Adrenal gland (tissue), 12 donors: Measurements from ENCODE around the gene SLC50A1. TPM values are rescaled to one million over a fixed set of nuclear protein-coding genes. Genes with fewer than 3 reads are reported as not detected.

Source experiments
- DNase-seq, 7 donors: peaks; one replicate each; pipeline ENCODE4 v3.0.0-alpha.2; 2019 to 2020
- H3K27ac ChIP-seq, 5 donors: fragments of 200-600 bp; sonication (generic) in 4 of 5; 1 replicate in 3 of 5; 2 replicates in 2 of 5; pipeline versions ENCODE4 v1.5.1 to v1.8.0; 2016 to 2020; ENCODE audit warnings: mild to moderate bottlenecking in 1 of 5
- H3K27me3 ChIP-seq: fragments of 200-600 bp; 2 replicates; pipeline ENCODE4 v1.8.0; 2021
- H3K36me3 ChIP-seq, 2 donors: fragments of 200-600 bp; replicated peaks in 1 of 2; 1 replicate in 1 of 2; 2 replicates in 1 of 2; pipeline versions ENCODE4 v1.5.1 to v1.8.0; 2018 to 2022
- H3K4me1 ChIP-seq, 2 donors: fragments of 200-600 bp; replicated peaks in 1 of 2; 1 replicate in 1 of 2; 2 replicates in 1 of 2; pipeline versions ENCODE4 v1.5.1 to v1.8.0; 2018 to 2021
- H3K4me3 ChIP-seq, 4 donors: fragments of 200-600 bp; sonication (generic) in 3 of 4; one replicate each; pipeline ENCODE4 v1.5.1; 2016 to 2018
- H3K9me3 ChIP-seq, 3 donors: fragments of 200-600 bp; sonication (generic) in 1 of 3; replicated peaks in 1 of 3; 1 replicate in 2 of 3; 2 replicates in 1 of 3; pipeline versions ENCODE4 v1.5.1 to v1.8.0; 2016 to 2021
- POLR2A ChIP-seq, 2 donors: fragments of 450-650 bp; IDR thresholded peaks; one replicate each; pipeline ENCODE4 v1.6.1; 2017; ENCODE audit warnings: antibody characterized with exemption in 2 of 2, mild to moderate bottlenecking in 2 of 2, moderate library complexity in 1 of 2
- WGBS, 4 donors: extraction: QIAGEN DNeasy Blood & Tissue Kit in 2 of 4; methylation state at CpG; one replicate each; pipeline versions ENCODE4 v1.1.5 to v1.1.7; 2013 to 2017; 5-methylcytosine and 5-hydroxymethylcytosine counted together
- intact Hi-C, 2 donors: fragments of 100-400 bp; cut with DNase I; formaldehyde crosslinking; loops; one replicate each; pipeline versions ENCODE4 v1.14.1 to v1.15.0; 2022 to 2023
- polyA plus RNA-seq, 3 donors: library from polyadenylated mRNA; stranded (reverse); fragments of 200-250 nt in 2 of 3; fragments of 350-450 nt in 1 of 3; fragmentation: Illumina TruSeq in 1 of 3; extraction: RNeasy Lipid Tissue Mini Kit (QIAGEN cat#74804) in 1 of 3; gene quantifications; one replicate each; pipeline ENCODE4 v1.2.3, GENCODE V29; 2013 to 2014
- total RNA-seq, 9 donors: library from RNA; depleted of rRNA in 4 of 9; stranded (reverse); fragments of >200 nt in 4 of 9; fragments of 120-200 nt in 1 of 9; fragmentation: NEBNext Ultra II Directional in 1 of 9; extraction: Animal tissue kit (Norgen Biotek cat#: 25700) in 1 of 9; gene quantifications; one replicate each; pipeline versions ENCODE4 v1.1.0 to v1.2.4, GENCODE V29; 2013 to 2023
- TF ChIP-seq, protein P1 (sequence below), 6 experiments: fragments of 450-650 bp in 4 of 6; fragments of 200-600 bp in 2 of 6; sonication (generic) in 1 of 6; IDR thresholded peaks; 1 replicate in 5 of 6; 2 replicates in 1 of 6; pipeline versions ENCODE4 v1.5.1 to v1.8.0; 2016 to 2021; ENCODE audit warnings: antibody characterized with exemption in 6 of 6, mild to moderate bottlenecking in 2 of 6, moderate library complexity in 1 of 6
- donor health status: healthy with polysubstance abuse.
- donor health status: Bipolar disorder and iron deficiency.
- donor health status: DM: yes; HTN: yes; CAD: no.
- donor health status: DM: no; HTN: no; CAD: no.
- donor health status: DM: no; HTN: no; CAD: no.
- donor health status: DM: yes; HTN: yes; CAD: no.

Gene SLC50A1
- total and polyA plus RNA-seq, 12 donors: 31.7 to 172 (median 53.8) TPM

DNA sequence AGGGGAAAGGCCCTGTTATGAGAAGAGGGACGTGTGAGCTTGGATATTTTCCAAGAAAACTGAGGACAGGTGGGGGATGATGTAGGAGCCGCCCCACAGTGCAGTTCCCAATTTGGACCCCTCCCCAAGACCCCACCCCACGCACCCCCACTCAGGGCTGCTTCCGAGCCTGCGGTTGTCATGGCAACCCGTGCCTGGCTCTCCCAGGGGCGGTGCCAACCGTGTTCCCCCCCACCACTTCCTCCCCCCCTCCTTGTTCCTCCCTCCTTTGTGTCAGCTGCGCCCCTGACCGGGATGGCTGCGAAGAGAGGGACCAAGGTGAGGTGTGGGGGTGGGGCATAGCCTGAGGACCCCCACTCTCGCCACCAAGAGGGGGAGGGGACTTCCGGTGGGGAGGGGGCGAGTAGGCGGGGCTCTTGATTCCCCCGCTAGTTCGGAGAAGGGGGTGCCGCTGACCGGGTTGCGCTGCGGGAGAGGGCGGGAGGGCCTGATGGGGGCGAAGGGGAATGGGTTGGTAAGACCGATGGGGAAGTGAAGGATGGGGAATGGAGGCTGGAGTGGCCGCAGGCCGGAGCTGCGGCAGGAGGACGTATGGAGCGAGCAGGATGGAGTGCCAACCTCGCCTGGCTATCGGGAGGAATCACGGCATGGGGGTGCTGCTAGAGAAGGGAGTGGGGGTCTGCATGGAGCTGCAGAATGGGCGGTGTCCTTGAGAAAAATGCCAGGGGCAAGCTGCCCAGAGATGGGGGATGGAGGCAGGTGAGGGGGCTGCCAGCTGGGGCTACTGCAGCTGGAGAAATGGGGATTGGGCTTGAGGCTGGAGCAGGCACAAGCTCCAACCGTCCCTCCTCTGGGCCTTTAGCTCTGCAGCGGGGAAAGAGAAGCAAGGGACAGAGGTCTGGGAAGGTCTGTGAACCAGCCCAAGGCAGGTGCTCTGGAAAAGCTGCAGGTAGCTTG lies 39.0 kb downstream of the SLC50A1 start:
- peak in 4 of 7 donors; percentile 19 to 62 (median 43) for DNase-seq
- WGBS, 4 donors: 3 to 8% (median 5%) methylated on average over 16 to 35 of the region's 35 CpGs
- no peak overlapping the region for H3K4me3 ChIP-seq
- no peaks in the 10 kb centered on the region for H3K9me3 ChIP-seq
- H3K4me1 ChIP-seq: peaks cover 7 to 18% of the 10 kb centered on the region in 2 donors
- peaks cover 0 to 13% of the 10 kb centered on the region in 2 donors for H3K36me3 ChIP-seq
- H3K27ac ChIP-seq: peak overlapping the region in 2 of 5 donors; percentile 6 to 34
- H3K27me3 ChIP-seq: no peaks in the 10 kb centered on the region
- intact Hi-C loops: no loop called here
- TF ChIP-seq POLR2A (IDR thresholded peaks at IDR 0.05): no peak
- TF ChIP-seq, protein P1, sequence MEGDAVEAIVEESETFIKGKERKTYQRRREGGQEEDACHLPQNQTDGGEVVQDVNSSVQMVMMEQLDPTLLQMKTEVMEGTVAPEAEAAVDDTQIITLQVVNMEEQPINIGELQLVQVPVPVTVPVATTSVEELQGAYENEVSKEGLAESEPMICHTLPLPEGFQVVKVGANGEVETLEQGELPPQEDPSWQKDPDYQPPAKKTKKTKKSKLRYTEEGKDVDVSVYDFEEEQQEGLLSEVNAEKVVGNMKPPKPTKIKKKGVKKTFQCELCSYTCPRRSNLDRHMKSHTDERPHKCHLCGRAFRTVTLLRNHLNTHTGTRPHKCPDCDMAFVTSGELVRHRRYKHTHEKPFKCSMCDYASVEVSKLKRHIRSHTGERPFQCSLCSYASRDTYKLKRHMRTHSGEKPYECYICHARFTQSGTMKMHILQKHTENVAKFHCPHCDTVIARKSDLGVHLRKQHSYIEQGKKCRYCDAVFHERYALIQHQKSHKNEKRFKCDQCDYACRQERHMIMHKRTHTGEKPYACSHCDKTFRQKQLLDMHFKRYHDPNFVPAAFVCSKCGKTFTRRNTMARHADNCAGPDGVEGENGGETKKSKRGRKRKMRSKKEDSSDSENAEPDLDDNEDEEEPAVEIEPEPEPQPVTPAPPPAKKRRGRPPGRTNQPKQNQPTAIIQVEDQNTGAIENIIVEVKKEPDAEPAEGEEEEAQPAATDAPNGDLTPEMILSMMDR (IDR thresholded peaks at IDR 0.05): no peak

DNA sequence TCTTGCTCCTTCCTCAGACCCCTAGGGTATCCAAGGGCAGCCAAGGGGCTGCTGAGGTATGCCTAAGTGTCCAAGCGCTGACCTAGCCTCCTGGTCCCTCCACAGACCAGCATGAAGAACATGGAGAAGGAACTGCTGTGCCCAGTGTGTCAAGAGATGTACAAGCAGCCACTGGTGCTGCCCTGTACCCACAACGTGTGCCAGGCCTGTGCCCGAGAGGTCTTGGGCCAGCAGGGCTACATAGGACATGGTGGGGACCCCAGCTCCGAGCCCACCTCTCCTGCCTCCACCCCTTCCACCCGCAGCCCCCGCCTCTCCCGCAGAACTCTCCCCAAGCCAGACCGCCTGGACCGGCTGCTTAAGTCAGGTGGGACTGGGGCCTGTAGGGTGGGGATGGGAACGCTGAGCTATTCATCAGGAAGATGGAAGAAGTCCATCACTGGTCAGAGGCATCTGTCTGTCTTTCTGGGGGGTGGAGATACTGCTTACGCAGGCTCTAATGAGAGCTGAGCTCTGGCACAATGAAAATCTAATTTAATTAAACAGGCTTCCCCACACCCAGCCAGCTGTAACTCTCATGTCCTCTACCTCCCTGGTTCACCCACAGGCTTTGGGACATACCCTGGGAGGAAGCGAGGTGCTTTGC lies 39.8 kb downstream of the SLC50A1 start:
- intact Hi-C loops: no loop called here
- 61 to 81% (median 73%) methylated on average over 10 to 12 of the region's 12 CpGs for WGBS, 4 donors
- Histone ChIP-seq H3K27ac (peak overlapping the region in 1 of 5 donors; percentile 34), H3K9me3 (no peaks in the 10 kb centered on the region), H3K4me1 (peaks cover 7 to 18% of the 10 kb centered on the region in 2 donors), H3K27me3 (no peaks in the 10 kb centered on the region), H3K4me3 (no peak overlapping the region), H3K36me3 (peaks cover 0 to 5% of the 10 kb centered on the region in 2 donors)
- peak in 3 of 7 donors; percentile 21 to 59 (median 28) for DNase-seq
- TF ChIP-seq, protein P1 (IDR thresholded peaks at IDR 0.05): no peak
- no peak for TF ChIP-seq POLR2A (IDR thresholded peaks at IDR 0.05)

DNA sequence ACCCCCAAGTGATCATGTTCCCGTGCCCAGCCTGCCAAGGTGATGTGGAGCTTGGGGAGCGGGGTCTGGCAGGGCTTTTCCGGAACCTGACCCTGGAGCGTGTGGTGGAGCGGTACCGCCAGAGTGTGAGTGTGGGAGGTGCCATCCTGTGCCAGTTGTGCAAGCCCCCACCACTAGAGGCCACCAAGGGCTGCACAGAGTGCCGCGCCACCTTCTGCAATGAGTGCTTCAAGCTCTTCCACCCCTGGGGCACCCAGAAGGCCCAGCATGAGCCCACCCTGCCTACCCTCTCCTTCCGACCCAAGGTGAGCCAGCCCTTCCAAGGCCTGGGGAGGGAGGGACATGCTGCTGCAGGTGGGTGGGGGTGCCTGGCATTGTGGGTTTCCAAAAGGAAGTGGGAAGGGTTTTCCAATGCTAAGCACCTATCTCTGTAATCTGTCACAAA lies 40.3 kb downstream of the SLC50A1 start:
- no peaks in the 10 kb centered on the region for H3K9me3 ChIP-seq
- peaks cover 7 to 18% of the 10 kb centered on the region in 2 donors for H3K4me1 ChIP-seq
- no peak overlapping the region for H3K4me3 ChIP-seq
- H3K27me3 ChIP-seq: no peaks in the 10 kb centered on the region
- 63 to 84% (median 73%) methylated on average over 1 to 9 of the region's 9 CpGs for WGBS, 4 donors
- no peak overlapping the region for H3K27ac ChIP-seq
- TF ChIP-seq POLR2A (IDR thresholded peaks at IDR 0.05): no peak
- TF ChIP-seq, protein P1 (IDR thresholded peaks at IDR 0.05): no peak
- intact Hi-C loops: no loop called here
- no peaks in the 10 kb centered on the region for H3K36me3 ChIP-seq
- peak in 4 of 7 donors; percentile 17 to 63 (median 26) for DNase-seq

DNA sequence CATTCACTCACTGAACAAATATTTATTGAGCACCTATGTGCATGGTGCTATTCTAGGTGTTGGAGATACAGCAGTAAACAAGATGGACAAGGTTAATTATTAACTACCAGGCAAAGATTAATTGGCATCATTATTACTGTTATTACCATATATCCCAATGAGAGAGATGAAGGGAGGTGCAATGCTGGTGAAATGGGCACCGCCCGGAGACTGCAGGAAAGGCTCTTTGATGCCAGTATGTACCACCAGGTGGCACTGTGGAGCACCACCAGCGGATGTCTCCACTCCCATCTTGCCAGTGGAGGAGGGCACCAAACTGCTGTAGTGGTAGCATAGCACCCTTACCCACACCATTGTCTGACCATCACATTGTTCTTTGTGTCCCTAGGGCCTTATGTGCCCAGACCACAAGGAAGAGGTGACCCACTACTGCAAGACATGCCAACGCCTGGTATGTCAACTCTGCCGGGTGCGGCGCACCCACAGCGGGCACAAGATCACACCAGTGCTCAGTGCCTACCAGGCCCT lies 41.0 kb downstream of the SLC50A1 start:
- intact Hi-C loops: no loop called here
- DNase-seq: peak; percentile 77 to 94 (median 86)
- TF ChIP-seq, protein P1 (IDR thresholded peaks at IDR 0.05): peak; percentile 83 to 98 (median 88)
- no peak for TF ChIP-seq POLR2A (IDR thresholded peaks at IDR 0.05)
- 61 to 71% (median 61%) methylated on average over 7 to 8 of the region's 8 CpGs for WGBS, 4 donors
- Histone ChIP-seq H3K27ac (peak overlapping the region in 1 of 5 donors; percentile 18), H3K36me3 (no peaks in the 10 kb centered on the region), H3K27me3 (no peaks in the 10 kb centered on the region), H3K4me1 (peaks cover 7 to 16% of the 10 kb centered on the region in 2 donors), H3K9me3 (no peaks in the 10 kb centered on the region), H3K4me3 (no peak overlapping the region)
